HG03045 (cell line): ENCODE measurements around the gene SMCO1.
"Not testable (repeated sequence)": the region's sequence is repeated elsewhere in the genome, so short reads cannot be mapped to it uniquely, and the experiment has no call there.

Experiments
- ATAC-seq: cut with Tn5 transposase; IDR thresholded peaks from one replicate; pipeline ENCODE4 v1.9.1; 2021; ENCODE audit warnings: mild to moderate bottlenecking, moderate library complexity; ENCODE audit not compliant: unreplicated experiment

Gene SMCO1

GRCh38 chr3:196523841-196524240, 8.7 kb upstream of the SMCO1 start:
- ATAC-seq: no peak

GRCh38 chr3:196521291-196521690, 6.1 kb upstream of the SMCO1 start:
- not testable (repeated sequence) for ATAC-seq

- no peak for ATAC-seq
Observed at GRCh38 chr3:196519718-196520082, 4.6 kb upstream of the SMCO1 start.

GRCh38 chr3:196518966-196519717, 4.0 kb upstream of the SMCO1 start:
- no peak for ATAC-seq

GRCh38 chr3:196517919-196518318, 2.8 kb upstream of the SMCO1 start:
- ATAC-seq: no peak

GRCh38 chr3:196517162-196517800, 2.1 kb upstream of the SMCO1 start:
- ATAC-seq: no peak

GRCh38 chr3:196514350-196514716, 813 bp downstream of the SMCO1 start:
- no peak for ATAC-seq

- no peak for ATAC-seq
Observed at GRCh38 chr3:196513697-196514349, 1.3 kb downstream of the SMCO1 start.

GRCh38 chr3:196511646-196512425, 3.3 kb downstream of the SMCO1 start:
- ATAC-seq: not testable (repeated sequence)

GRCh38 chr3:196511108-196511507, 4.0 kb downstream of the SMCO1 start:
- not testable (repeated sequence) for ATAC-seq

GRCh38 chr3:196506687-196507086, 8.5 kb downstream of the SMCO1 start:
- no peak for ATAC-seq

- ATAC-seq: no peak
Observed at GRCh38 chr3:196504556-196504955, 10.6 kb downstream of the SMCO1 start.

- ATAC-seq: not testable (repeated sequence)
Observed at GRCh38 chr3:196504077-196504398, 11.1 kb downstream of the SMCO1 start.

- ATAC-seq: peak; percentile 78
Observed at GRCh38 chr3:196503196-196504076, 11.7 kb downstream of the SMCO1 start, which contains the start of gene RNF168. Gene RNF168, minus strand, starts transcription at chr3:196503768. Its CDS starts 595 bp downstream, at chr3:196503173.

GRCh38 chr3:196502775-196503195, 12.4 kb downstream of the SMCO1 start:
- ATAC-seq: peak; percentile 21

GRCh38 chr3:196501316-196502044, 13.7 kb downstream of the SMCO1 start:
- ATAC-seq: no peak

- ATAC-seq: no peak
Observed at GRCh38 chr3:196499807-196500524, 15.2 kb downstream of the SMCO1 start.

GRCh38 chr3:196499061-196499460, 16.1 kb downstream of the SMCO1 start:
- ATAC-seq: no peak

GRCh38 chr3:196498297-196498696, 16.8 kb downstream of the SMCO1 start:
- ATAC-seq: no peak
